HG02981 (cell line): Measurements from ENCODE around the gene CEACAM19.
"Not testable (repeated sequence)": the region's sequence is repeated elsewhere in the genome, so short reads cannot be mapped to it uniquely, and the experiment has no call there.

Source experiments
- ATAC-seq: cut with Tn5 transposase; IDR thresholded peaks from one replicate; pipeline ENCODE4 v1.9.1; 2021; ENCODE audit warnings: mild to moderate bottlenecking, moderate library complexity; ENCODE audit not compliant: unreplicated experiment

CEACAM19 gene

GRCh38 chr19:44698492-44699201, 27.4 kb downstream of the CEACAM19 start, which contains the start of gene CEACAM16:
Gene CEACAM16 (plus strand): TSS chr19:44699151. CDS start chr19:44701457, 2,306 bp downstream.
- no peak for ATAC-seq

- no peak for ATAC-seq
Measured at GRCh38 chr19:44700547-44700946, 29.3 kb downstream of the CEACAM19 start.

- no peak for ATAC-seq
Measured at GRCh38 chr19:44701228-44701627, 29.9 kb downstream of the CEACAM19 start.

- no peak for ATAC-seq
Measured at GRCh38 chr19:44702551-44703176, 31.4 kb downstream of the CEACAM19 start.

GRCh38 chr19:44703336-44704078, 32.2 kb downstream of the CEACAM19 start:
- ATAC-seq, result no peak

GRCh38 chr19:44704982-44705381, 33.7 kb downstream of the CEACAM19 start:
- no peak for ATAC-seq

GRCh38 chr19:44705502-44706010, 34.3 kb downstream of the CEACAM19 start:
- no peak for ATAC-seq

GRCh38 chr19:44706506-44707236, 35.4 kb downstream of the CEACAM19 start:
- ATAC-seq, result no peak

GRCh38 chr19:44707794-44708193, 36.5 kb downstream of the CEACAM19 start:
- ATAC-seq, result no peak

GRCh38 chr19:44708940-44709339, 37.7 kb downstream of the CEACAM19 start:
- ATAC-seq, result no peak

- not testable (repeated sequence) for ATAC-seq
Measured at GRCh38 chr19:44709434-44710266, 38.4 kb downstream of the CEACAM19 start.

- no peak for ATAC-seq
Measured at GRCh38 chr19:44710483-44710882, 39.2 kb downstream of the CEACAM19 start.

- no peak for ATAC-seq
Measured at GRCh38 chr19:44712864-44713515, 41.7 kb downstream of the CEACAM19 start.

GRCh38 chr19:44714597-44715169, 43.4 kb downstream of the CEACAM19 start:
- ATAC-seq, result no peak

- no peak for ATAC-seq
Measured at GRCh38 chr19:44717603-44718002, 46.3 kb downstream of the CEACAM19 start.

- no peak for ATAC-seq
Measured at GRCh38 chr19:44718441-44719261, 47.4 kb downstream of the CEACAM19 start.

- ATAC-seq, result no peak
Measured at GRCh38 chr19:44719262-44719701, 48.0 kb downstream of the CEACAM19 start.

- not testable (repeated sequence) for ATAC-seq
Measured at GRCh38 chr19:44720396-44720795, 49.1 kb downstream of the CEACAM19 start.
